Measurements from ENCODE around the gene SFPQ.

Gene SFPQ

GRCh38 chr1:35201631-35202030 is 8.7 kb upstream of the SFPQ start:
- TF ChIP-seq ZFX (IDR thresholded peaks at IDR 0.05): no peak
- TF ChIP-seq, protein P1, sequence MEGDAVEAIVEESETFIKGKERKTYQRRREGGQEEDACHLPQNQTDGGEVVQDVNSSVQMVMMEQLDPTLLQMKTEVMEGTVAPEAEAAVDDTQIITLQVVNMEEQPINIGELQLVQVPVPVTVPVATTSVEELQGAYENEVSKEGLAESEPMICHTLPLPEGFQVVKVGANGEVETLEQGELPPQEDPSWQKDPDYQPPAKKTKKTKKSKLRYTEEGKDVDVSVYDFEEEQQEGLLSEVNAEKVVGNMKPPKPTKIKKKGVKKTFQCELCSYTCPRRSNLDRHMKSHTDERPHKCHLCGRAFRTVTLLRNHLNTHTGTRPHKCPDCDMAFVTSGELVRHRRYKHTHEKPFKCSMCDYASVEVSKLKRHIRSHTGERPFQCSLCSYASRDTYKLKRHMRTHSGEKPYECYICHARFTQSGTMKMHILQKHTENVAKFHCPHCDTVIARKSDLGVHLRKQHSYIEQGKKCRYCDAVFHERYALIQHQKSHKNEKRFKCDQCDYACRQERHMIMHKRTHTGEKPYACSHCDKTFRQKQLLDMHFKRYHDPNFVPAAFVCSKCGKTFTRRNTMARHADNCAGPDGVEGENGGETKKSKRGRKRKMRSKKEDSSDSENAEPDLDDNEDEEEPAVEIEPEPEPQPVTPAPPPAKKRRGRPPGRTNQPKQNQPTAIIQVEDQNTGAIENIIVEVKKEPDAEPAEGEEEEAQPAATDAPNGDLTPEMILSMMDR (conservative IDR thresholded peaks at IDR 0.05): no peak
- no peak overlapping the region for H3K27ac ChIP-seq

GRCh38 chr1:35192056-35192852 is 691 bp downstream of the SFPQ start:
- H3K27ac ChIP-seq: peak overlapping the region; percentile 97
- TF ChIP-seq ZFX (IDR thresholded peaks at IDR 0.05): peak; percentile 90
- TF ChIP-seq, protein P1 (conservative IDR thresholded peaks at IDR 0.05): peak; percentile 45; the same call in 1 of the 2 replicates

- TF ChIP-seq ZFX (IDR thresholded peaks at IDR 0.05): no peak
- TF ChIP-seq, protein P1 (conservative IDR thresholded peaks at IDR 0.05): no peak
- peak overlapping the region; percentile 97 for H3K27ac ChIP-seq
Measured at GRCh38 chr1:35191429-35192055, 1.4 kb downstream of the SFPQ start.

DNA sequence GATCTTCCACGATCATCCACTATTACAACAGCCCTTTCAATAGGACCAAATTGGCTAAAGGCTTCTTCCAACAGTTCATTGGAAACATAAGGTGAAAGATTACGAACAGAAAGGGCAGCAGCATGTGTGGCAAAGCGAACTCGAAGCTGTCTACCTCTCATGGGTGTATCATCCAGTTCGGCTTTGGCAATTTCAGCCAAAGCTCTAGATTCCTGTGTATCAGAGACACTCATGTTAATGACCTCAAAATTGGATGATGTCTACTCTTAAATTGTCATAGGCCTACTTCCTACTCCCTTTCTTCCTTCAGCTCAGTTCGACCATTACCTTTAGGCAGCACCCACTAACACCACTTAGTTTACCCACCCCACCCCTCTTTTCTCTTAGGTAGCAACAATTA is 2.2 kb downstream of the SFPQ start:
- TF ChIP-seq, protein P1 (conservative IDR thresholded peaks at IDR 0.05): no peak
- no peak for TF ChIP-seq ZFX (IDR thresholded peaks at IDR 0.05)
- H3K27ac ChIP-seq: no peak overlapping the region

DNA sequence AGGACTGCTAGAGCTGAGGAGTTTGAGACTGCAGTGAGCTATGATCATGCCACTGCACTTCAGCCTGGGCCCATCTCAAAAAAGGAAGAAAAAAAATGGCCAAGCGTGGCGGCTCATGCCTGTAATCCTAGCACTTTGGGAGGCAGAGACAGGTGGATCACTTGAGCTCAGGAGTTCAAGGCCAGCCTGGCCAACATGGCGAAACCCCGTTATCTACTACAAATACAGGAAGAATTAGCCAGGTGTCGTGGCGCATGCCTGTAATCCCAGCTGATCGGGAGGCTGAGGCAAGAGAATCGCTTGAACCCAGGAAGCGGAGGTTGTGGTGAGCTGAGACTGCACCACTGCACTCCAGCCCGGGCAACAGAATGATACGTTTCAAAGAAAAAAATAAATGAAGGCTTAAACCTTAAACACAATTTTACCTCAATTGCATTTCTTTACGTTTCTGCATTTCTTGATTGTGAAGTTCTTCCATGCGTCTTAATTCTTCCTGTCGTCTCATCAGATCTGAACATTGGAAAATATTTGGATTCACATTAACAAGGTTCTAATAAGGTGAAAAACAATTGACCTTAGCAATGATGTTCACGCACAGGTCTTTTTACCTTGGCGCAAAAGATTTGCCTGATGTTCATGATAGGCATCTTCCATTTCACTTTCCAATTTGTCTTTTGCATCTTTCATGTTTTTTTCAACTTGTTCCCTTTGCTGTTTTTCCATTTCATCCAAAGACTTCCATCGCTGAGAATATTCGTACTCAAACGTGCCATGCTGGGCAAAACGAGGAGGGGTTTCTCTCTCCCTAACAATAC is 4.2 kb downstream of the SFPQ start:
- H3K27ac ChIP-seq: no peak overlapping the region
- no peak for TF ChIP-seq ZFX (IDR thresholded peaks at IDR 0.05)

DNA sequence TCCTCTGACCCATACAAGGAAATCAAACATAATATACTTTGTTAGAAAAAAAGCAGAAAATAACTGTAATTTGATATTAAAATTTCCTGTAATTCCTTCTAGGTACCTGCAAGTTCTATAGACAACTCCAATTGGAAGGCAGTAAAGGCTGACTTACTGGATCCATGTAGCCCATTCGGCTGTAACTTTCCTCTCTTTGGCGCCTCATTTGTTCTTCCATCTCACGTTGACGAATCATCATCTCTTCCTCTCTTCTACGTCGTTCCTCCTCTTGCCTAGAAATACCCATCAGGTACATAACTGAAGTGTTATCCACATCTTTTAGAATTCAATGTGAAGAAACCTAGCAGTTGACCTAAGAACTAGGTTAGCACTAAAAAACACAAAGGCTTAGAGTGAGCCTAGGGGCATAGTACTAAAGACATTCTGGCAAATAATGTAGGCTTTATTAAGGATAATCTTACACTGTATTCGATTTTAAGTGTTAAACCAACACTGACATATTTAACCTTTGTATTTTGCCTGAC is 5.1 kb downstream of the SFPQ start:
- H3K27ac ChIP-seq: no peak overlapping the region
- no peak for TF ChIP-seq ZFX (IDR thresholded peaks at IDR 0.05)
- TF ChIP-seq, protein P1 (conservative IDR thresholded peaks at IDR 0.05): no peak

DNA sequence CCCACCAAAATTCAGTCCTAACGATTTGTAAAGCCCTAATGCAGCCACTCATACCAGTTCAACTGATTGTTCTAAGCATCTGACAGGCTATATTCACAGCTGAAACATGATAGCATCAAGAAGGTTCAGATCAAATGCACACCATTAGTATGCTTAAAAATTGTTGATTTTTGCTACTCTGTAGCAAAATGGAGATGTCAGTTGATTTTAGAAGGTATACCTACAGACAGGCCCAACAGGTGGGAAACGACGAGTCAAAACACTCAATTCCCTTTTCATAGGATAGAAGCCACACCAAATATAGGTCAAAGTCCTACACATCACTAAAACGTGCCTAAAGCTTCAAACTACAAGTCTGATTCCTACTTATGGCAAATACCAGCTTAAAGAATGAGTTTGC is 6.7 kb downstream of the SFPQ start:
- TF ChIP-seq ZFX (IDR thresholded peaks at IDR 0.05): no peak
- TF ChIP-seq, protein P1 (conservative IDR thresholded peaks at IDR 0.05): no peak
- H3K27ac ChIP-seq: no peak overlapping the region
